PC-9 (cell line): ENCODE results near the gene DNAL4. TPM values are rescaled to one million over a fixed set of nuclear protein-coding genes. Genes with fewer than 3 reads are reported as not detected.

Experiments used
- BruUV-seq: library from RNA; stranded (reverse); fragments of 400-500 nt; replicated peaks from 2 replicates; lab custom pipeline; 2021; lab: Mats Ljungman, UMichigan
- CTCF ChIA-PET: fragments of 300-600 bp; sonication (Branson Sonifier 250); formaldehyde crosslinking; loops from one replicate; lab custom pipeline; 2022; ENCODE audit warnings: antibody characterized with exemption; lab: Charles Lee
- POLR2A ChIA-PET: fragments of 300-600 bp; sonication (Branson Sonifier 250); formaldehyde crosslinking; loops from one replicate; lab custom pipeline; 2022; ENCODE audit warnings: antibody characterized with exemption; ENCODE audit not compliant: unreplicated experiment; lab: Charles Lee
- DNase-seq, 2 experiments: peaks; one replicate each; pipeline versions ENCODE4 v3.0.0 to v3.0.0-alpha.2; 2015 to 2022; ENCODE audit warnings: mixed read lengths in 1 of 2
- H2AFZ ChIP-seq: fragments of 200-600 bp; sonication (generic); 2 replicates; pipeline ENCODE4 v1.8.1; 2017; ENCODE audit warnings: antibody characterized with exemption
- H3F3A ChIP-seq: fragments of 200-600 bp; sonication (generic); 2 replicates; pipeline ENCODE4 v1.8.1; 2017; ENCODE audit warnings: antibody characterized with exemption, mild to moderate bottlenecking, low read depth; ENCODE audit not compliant: insufficient read depth
- H3K27ac ChIP-seq: fragments of 200-600 bp; sonication (generic); 2 replicates; pipeline ENCODE4 v1.6.1; 2016; ENCODE audit warnings: mixed run types
- H3K27me3 ChIP-seq: fragments of 200-600 bp; sonication (generic); 2 replicates; pipeline ENCODE4 v1.6.1; 2016; ENCODE audit warnings: low read depth, mixed run types; ENCODE audit not compliant: insufficient read depth
- H3K36me3 ChIP-seq: fragments of 200-600 bp; sonication (generic); 2 replicates; pipeline ENCODE4 v1.6.1; 2016; ENCODE audit warnings: low read depth, mixed run types
- H3K4me1 ChIP-seq: fragments of 200-600 bp; sonication (generic); replicated peaks from 2 replicates; pipeline ENCODE4 v1.6.1; 2016; ENCODE audit warnings: mixed run types; ENCODE audit not compliant: insufficient read depth
- H3K4me2 ChIP-seq: fragments of 200-600 bp; sonication (generic); 2 replicates; pipeline ENCODE4 v1.6.1; 2017; ENCODE audit warnings: mixed run types
- H3K4me3 ChIP-seq: fragments of 200-600 bp; sonication (generic); 2 replicates; pipeline ENCODE4 v1.6.1; 2016; ENCODE audit warnings: mixed run types
- H3K79me2 ChIP-seq: fragments of 200-600 bp; sonication (generic); 2 replicates; pipeline ENCODE4 v1.6.1; 2017; ENCODE audit warnings: low read depth, mixed run types
- H3K9me2 ChIP-seq: fragments of 200-600 bp; sonication (generic); 2 replicates; pipeline ENCODE4 v1.8.1; 2017; ENCODE audit warnings: mild to moderate bottlenecking; ENCODE audit not compliant: insufficient read depth
- H3K9me3 ChIP-seq: fragments of 200-600 bp; sonication (generic); 2 replicates; pipeline ENCODE4 v1.8.1; 2016; ENCODE audit warnings: low read depth; ENCODE audit not compliant: insufficient read depth
- H4K20me1 ChIP-seq: fragments of 200-600 bp; sonication (generic); 2 replicates; pipeline ENCODE4 v1.8.1; 2017; ENCODE audit not compliant: insufficient read depth
- EZH2 ChIP-seq: fragments of 200-600 bp; sonication (generic); IDR thresholded peaks from 2 replicates; pipeline ENCODE4 v1.8.0; 2017; ENCODE audit warnings: antibody characterized with exemption, low read depth
- intact Hi-C: fragments of 100-400 bp; cut with micrococcal nuclease; formaldehyde crosslinking; loops from one replicate; pipeline ENCODE4 v1.10.0; 2022; ENCODE audit not compliant: unreplicated experiment
- total RNA-seq: library from RNA; stranded (reverse); gene quantifications from 2 replicates; pipeline ENCODE4 v1.2.3, GENCODE V29; 2021
- TF ChIP-seq, protein P1 (sequence below): fragments of 200-600 bp; sonication (generic); conservative IDR thresholded peaks from 2 replicates; pipeline ENCODE4 v1.6.1; 2017; ENCODE audit warnings: mixed run types, antibody characterized with exemption, mild to moderate bottlenecking, moderate library complexity

DNAL4 gene
- total RNA-seq, 1 experiment from 2014 or later = 50.3 TPM

DNA sequence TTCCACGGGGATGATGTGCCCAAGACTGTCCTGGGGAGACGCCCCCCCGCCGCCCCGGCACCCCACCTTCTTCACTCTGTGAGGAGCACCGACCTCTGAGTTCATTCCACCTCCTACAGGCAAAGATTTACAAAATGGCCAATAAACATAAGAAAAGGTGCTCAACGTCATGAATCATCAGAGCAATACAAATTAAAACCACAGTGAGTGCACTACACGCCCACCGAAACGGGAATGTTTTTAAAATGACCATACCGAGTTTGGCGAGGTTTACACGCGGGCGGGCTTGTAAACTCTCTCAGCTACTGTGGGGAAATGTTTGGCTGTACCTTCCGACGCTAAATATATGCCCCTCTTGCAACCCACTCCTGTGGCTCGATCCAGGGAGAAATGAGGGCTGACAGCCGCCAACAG lies 42.0 kb upstream of the DNAL4 start:
- CTCF ChIA-PET = no interaction called here
- no peak overlapping the region for H2AFZ ChIP-seq
- BruUV-seq = no TSS peak

DNA sequence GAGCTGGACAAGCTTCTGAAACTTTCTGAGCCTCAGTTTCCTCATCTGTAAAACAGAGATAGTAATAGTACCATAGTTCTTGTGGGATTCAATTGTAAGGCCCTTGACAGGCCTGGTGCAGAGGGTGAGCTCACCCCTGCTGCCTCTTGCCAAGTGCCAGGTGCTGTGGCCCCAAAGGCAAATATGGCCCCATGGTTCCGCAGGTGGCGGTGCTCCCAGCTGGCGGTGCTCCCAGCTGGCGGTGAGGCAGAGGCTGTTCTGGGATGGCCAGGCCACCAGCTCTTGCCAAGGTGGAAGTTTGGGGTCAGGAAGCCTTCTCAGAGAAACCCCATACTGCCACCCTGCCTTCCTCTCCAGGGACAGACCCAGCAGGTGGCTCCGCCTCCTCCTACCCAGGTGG lies 41.0 kb upstream of the DNAL4 start:
- DNase-seq = no peak
- Histone ChIP-seq H3K27me3 (no peaks in the 10 kb centered on the region), H3K4me1 (peaks cover 24% of the 10 kb centered on the region), H3K79me2 (no peaks in the 10 kb centered on the region), H3K27ac (no peak overlapping the region), H3K36me3 (no peaks in the 10 kb centered on the region), H3K4me2 (no peak overlapping the region), H3F3A (peaks cover 11% of the 10 kb centered on the region; the same call in 1 of the 2 replicates), H3K9me2 (no peaks in the 10 kb centered on the region), H3K9me3 (no peaks in the 10 kb centered on the region), H3K4me3 (no peak overlapping the region), H2AFZ (no peak overlapping the region), H4K20me1 (no peaks in the 10 kb centered on the region)
- intact Hi-C loops = no loop called here
- no TSS peak for BruUV-seq
- ChIA-PET POLR2A (no interaction called here), CTCF (interaction anchor here (0.6 kb wide), 1 partner anchor 20 kb away, joined by 6 read pairs; no protein-coding TSS in a partner anchor)
- TF ChIP-seq, protein P1, sequence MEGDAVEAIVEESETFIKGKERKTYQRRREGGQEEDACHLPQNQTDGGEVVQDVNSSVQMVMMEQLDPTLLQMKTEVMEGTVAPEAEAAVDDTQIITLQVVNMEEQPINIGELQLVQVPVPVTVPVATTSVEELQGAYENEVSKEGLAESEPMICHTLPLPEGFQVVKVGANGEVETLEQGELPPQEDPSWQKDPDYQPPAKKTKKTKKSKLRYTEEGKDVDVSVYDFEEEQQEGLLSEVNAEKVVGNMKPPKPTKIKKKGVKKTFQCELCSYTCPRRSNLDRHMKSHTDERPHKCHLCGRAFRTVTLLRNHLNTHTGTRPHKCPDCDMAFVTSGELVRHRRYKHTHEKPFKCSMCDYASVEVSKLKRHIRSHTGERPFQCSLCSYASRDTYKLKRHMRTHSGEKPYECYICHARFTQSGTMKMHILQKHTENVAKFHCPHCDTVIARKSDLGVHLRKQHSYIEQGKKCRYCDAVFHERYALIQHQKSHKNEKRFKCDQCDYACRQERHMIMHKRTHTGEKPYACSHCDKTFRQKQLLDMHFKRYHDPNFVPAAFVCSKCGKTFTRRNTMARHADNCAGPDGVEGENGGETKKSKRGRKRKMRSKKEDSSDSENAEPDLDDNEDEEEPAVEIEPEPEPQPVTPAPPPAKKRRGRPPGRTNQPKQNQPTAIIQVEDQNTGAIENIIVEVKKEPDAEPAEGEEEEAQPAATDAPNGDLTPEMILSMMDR = no peak
- no peak for TF ChIP-seq EZH2

More for the DNA sequence above, 42.0 kb upstream of the DNAL4 start:
- no peak for TF ChIP-seq EZH2
- TF ChIP-seq, protein P1 = no peak
- POLR2A ChIA-PET = no interaction called here
- no peaks in the 10 kb centered on the region for H3K9me3 ChIP-seq
- no peaks in the 10 kb centered on the region for H3K9me2 ChIP-seq
- H3K4me2 ChIP-seq = no peak overlapping the region
- H3K36me3 ChIP-seq = no peaks in the 10 kb centered on the region
- H3K4me3 ChIP-seq = no peak overlapping the region
- peaks cover 18% of the 10 kb centered on the region for H3K4me1 ChIP-seq
- H3F3A ChIP-seq = peaks cover 11% of the 10 kb centered on the region; the same call in 1 of the 2 replicates
- no peak for DNase-seq
- no peaks in the 10 kb centered on the region for H3K27me3 ChIP-seq
- no peak overlapping the region for H3K27ac ChIP-seq
- H3K79me2 ChIP-seq = no peaks in the 10 kb centered on the region
- intact Hi-C loops = no loop called here
- no peaks in the 10 kb centered on the region for H4K20me1 ChIP-seq

DNA sequence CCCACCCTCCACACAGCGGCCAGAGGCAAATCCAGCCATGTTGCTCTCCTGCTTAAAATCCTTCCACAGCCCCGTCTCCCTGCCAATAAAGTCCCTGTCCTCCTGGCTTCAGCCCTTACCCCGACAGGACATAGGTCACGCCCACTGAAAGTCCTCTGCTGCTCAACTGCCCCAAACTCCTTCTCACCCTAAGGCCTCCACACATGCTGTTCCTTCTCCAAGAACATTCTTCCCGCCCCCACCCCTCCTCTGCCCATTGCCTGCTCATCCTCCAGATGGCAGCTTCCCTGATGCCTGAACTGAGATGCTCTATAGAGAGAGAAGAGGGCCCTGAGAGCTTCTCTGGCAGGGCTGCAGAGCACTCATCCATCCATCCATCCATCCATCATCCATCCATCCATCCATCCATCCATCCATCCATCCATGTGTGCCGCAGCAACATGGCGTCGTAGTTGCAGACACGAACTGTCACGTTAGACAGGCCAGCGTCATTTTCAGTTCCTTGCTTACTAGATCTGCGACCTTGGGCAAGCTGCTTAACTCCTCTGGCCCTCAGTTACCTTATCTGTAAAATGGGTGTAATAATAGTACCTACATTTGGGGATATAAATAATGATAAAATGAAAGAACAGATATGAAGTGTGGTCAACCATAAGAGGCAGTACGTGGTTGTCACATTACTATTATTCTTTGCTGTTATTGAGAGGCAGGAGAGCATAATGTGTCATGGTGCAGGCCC lies 40.4 kb upstream of the DNAL4 start:
- Histone ChIP-seq H3K9me2 (no peaks in the 10 kb centered on the region), H3K27me3 (no peaks in the 10 kb centered on the region), H4K20me1 (no peaks in the 10 kb centered on the region), H3K36me3 (no peaks in the 10 kb centered on the region), H3K4me1 (peaks cover 30% of the 10 kb centered on the region), H3K9me3 (no peaks in the 10 kb centered on the region), H3K27ac (no peak overlapping the region), H2AFZ (no peak overlapping the region), H3K79me2 (no peaks in the 10 kb centered on the region), H3F3A (peaks cover 7% of the 10 kb centered on the region; the same call in 1 of the 2 replicates), H3K4me3 (no peak overlapping the region), H3K4me2 (no peak overlapping the region)
- no peak for TF ChIP-seq EZH2
- TF ChIP-seq, protein P1 = no peak
- ChIA-PET CTCF (interaction anchor here (0.6 kb wide), 1 partner anchor 21 kb away, joined by 6 read pairs; no protein-coding TSS in a partner anchor), POLR2A (no interaction called here)
- no TSS peak for BruUV-seq
- no peak for DNase-seq
- intact Hi-C loops = no loop called here
